Measurements from ENCODE around the gene TMEM233.

TMEM233 gene

GRCh38 chr12:119682639-119683252, 89.2 kb downstream of the TMEM233 start:
- no peak for DNase-seq

GRCh38 chr12:119683413-119683812, 89.8 kb downstream of the TMEM233 start:
- no peak for DNase-seq

GRCh38 chr12:119683816-119684215, 90.2 kb downstream of the TMEM233 start:
- no peak for DNase-seq

GRCh38 chr12:119684711-119685369, 91.3 kb downstream of the TMEM233 start:
- DNase-seq: no peak

- no peak for DNase-seq
These were observed 91.8 kb downstream of the TMEM233 start for GRCh38 chr12:119685375-119685774.

GRCh38 chr12:119686355-119686754, 92.8 kb downstream of the TMEM233 start:
- DNase-seq: no peak

- DNase-seq: no peak
These were observed 93.2 kb downstream of the TMEM233 start for GRCh38 chr12:119686776-119687175.

GRCh38 chr12:119687406-119687805, 93.8 kb downstream of the TMEM233 start:
- no peak for DNase-seq

GRCh38 chr12:119687879-119688278, 94.3 kb downstream of the TMEM233 start:
- DNase-seq: no peak

GRCh38 chr12:119689935-119690500, 96.4 kb downstream of the TMEM233 start:
- DNase-seq: no peak

- DNase-seq: no peak
These were observed 97.7 kb downstream of the TMEM233 start for GRCh38 chr12:119691202-119691810.

- no peak for DNase-seq
These were observed 98.8 kb downstream of the TMEM233 start for GRCh38 chr12:119692410-119692809.
